H1 (cell line): Measurements from ENCODE around the gene SENP1. TPM values are rescaled to one million over a fixed set of nuclear protein-coding genes. Genes with fewer than 3 reads are reported as not detected.

Experiments
- CTCF ChIA-PET: fragments of 300-600 bp; sonication (Branson Sonifier 250); formaldehyde crosslinking; loops from one replicate; lab custom pipeline; 2021; ENCODE audit not compliant: partially characterized antibody; lab: Charles Lee
- POLR2A ChIA-PET: fragments of 300-600 bp; sonication (Branson Sonifier 250); formaldehyde crosslinking; loops from one replicate; lab custom pipeline; 2021; ENCODE audit warnings: inconsistent platforms; ENCODE audit not compliant: partially characterized antibody; lab: Charles Lee
- DNase-seq, 2 experiments: peaks; one replicate each; pipeline versions ENCODE4 v3.0.0 to v3.0.0-alpha.2; 2010 to 2022; ENCODE audit warnings: low spot score in 2 of 2, low read depth in 1 of 2, mixed read lengths in 1 of 2
- FAIRE-seq: peaks from 2 replicates; lab custom pipeline; 2011; peaks lifted over from hg19 to GRCh38; lab: Jason Lieb, UNC
- H2AFZ ChIP-seq: 2 replicates; pipeline ENCODE4 v1.8.1; 2012; ENCODE audit warnings: low read length, inconsistent platforms
- H2AK5ac ChIP-seq: 2 replicates; pipeline ENCODE4 v1.6.1; 2013; ENCODE audit warnings: low read depth, low read length
- H2BK120ac ChIP-seq: replicated peaks from 2 replicates; pipeline ENCODE3; 2013; ENCODE audit warnings: low read depth, low read length, inconsistent platforms
- H2BK12ac ChIP-seq: 2 replicates; pipeline ENCODE4 v1.6.1; 2013; ENCODE audit warnings: low read depth, low read length
- H2BK15ac ChIP-seq: 2 replicates; pipeline ENCODE4 v1.6.1; 2013; ENCODE audit warnings: low read length
- H2BK20ac ChIP-seq: 2 replicates; pipeline ENCODE4 v1.6.1; 2013; ENCODE audit warnings: low read length
- H2BK5ac ChIP-seq: 2 replicates; pipeline ENCODE4 v1.6.1; 2013; ENCODE audit warnings: low read depth, low read length
- H3K14ac ChIP-seq: 2 replicates; pipeline ENCODE4 v1.6.1; 2013; ENCODE audit warnings: inconsistent platforms; ENCODE audit not compliant: insufficient read length
- H3K18ac ChIP-seq: 2 replicates; pipeline ENCODE4 v1.6.1; 2013; ENCODE audit warnings: low read length; ENCODE audit errors: extremely low read depth
- H3K23ac ChIP-seq: 2 replicates; pipeline ENCODE4 v1.6.1; 2013; ENCODE audit warnings: inconsistent platforms; ENCODE audit not compliant: insufficient read length
- H3K23me2 ChIP-seq: 2 replicates; pipeline ENCODE4 v1.6.1; 2013; ENCODE audit warnings: low read depth, low read length
- H3K27ac ChIP-seq: 2 replicates; pipeline ENCODE4 v1.6.1; 2011; ENCODE audit warnings: low read depth, low read length, inconsistent platforms
- H3K27me3 ChIP-seq, 4 experiments: replicated peaks in 1 of 4; 1 replicate in 1 of 4; 2 replicates in 3 of 4; pipeline versions ENCODE4 v1.6.1 to v1.8.1; 2011 to 2013; ENCODE audit warnings: low read length in 3 of 4, mild to moderate bottlenecking in 3 of 4, inconsistent platforms in 2 of 4, mixed read lengths in 2 of 4, moderate library complexity in 1 of 4; ENCODE audit not compliant: control insufficient read depth in 3 of 4, insufficient read depth in 3 of 4; ENCODE audit errors: extremely low read depth in 1 of 4
- H3K36me3 ChIP-seq, 4 experiments: 2 replicates each; pipeline versions ENCODE4 v1.6.1 to v1.8.1; 2011 to 2013; ENCODE audit warnings: mild to moderate bottlenecking in 4 of 4, low read length in 3 of 4, moderate library complexity in 2 of 4, control low read depth in 1 of 4, inconsistent platforms in 1 of 4; ENCODE audit not compliant: insufficient read depth in 4 of 4, control insufficient read depth in 2 of 4
- H3K4ac ChIP-seq: replicated peaks from 2 replicates; pipeline ENCODE3; 2013; ENCODE audit warnings: low read length, low read depth, mixed read lengths, inconsistent platforms; ENCODE audit not compliant: insufficient read length
- H3K4me1 ChIP-seq, 4 experiments: replicated peaks in 1 of 4; 1 replicate in 1 of 4; 2 replicates in 3 of 4; pipeline versions ENCODE4 v1.6.1 to v1.8.1; 2011 to 2013; ENCODE audit warnings: low read length in 3 of 4, inconsistent platforms in 2 of 4, mixed read lengths in 1 of 4; ENCODE audit not compliant: insufficient read depth in 4 of 4, control insufficient read depth in 3 of 4
- H3K4me2 ChIP-seq, 2 experiments: 2 replicates each; pipeline versions ENCODE4 v1.6.1 to v1.8.1; 2011 to 2013; ENCODE audit warnings: low read depth in 2 of 2, low read length in 2 of 2, control low read depth in 1 of 2, inconsistent platforms in 1 of 2, mild to moderate bottlenecking in 1 of 2; ENCODE audit not compliant: insufficient read depth in 1 of 2
- H3K4me3 ChIP-seq, 4 experiments: fragments of 200-600, 300-600 bp in 1 of 4; sonication (generic), shearing (Covaris generic), sonication (Bioruptor Twin) in 1 of 4; 2 replicates each; pipeline versions ENCODE4 v1.5.1 to v1.8.1; 2011 to 2016; ENCODE audit warnings: low read length in 4 of 4, low read depth in 3 of 4, control low read depth in 2 of 4, inconsistent platforms in 2 of 4, mild to moderate bottlenecking in 2 of 4, mixed read lengths in 1 of 4, moderate library complexity in 1 of 4; ENCODE audit not compliant: insufficient read depth in 2 of 4; ENCODE audit errors: extremely low read depth in 1 of 4
- H3K56ac ChIP-seq: replicated peaks from 2 replicates; pipeline ENCODE3; 2013; ENCODE audit warnings: low read depth, mild to moderate bottlenecking, mixed read lengths, low read length, inconsistent platforms; ENCODE audit not compliant: insufficient read length
- H3K79me1 ChIP-seq: 2 replicates; pipeline ENCODE4 v1.6.1; 2013; ENCODE audit warnings: low read depth, low read length, control low read depth
- H3K79me2 ChIP-seq, 2 experiments: 2 replicates each; pipeline versions ENCODE4 v1.6.1 to v1.8.1; 2012 to 2013; ENCODE audit warnings: low read length in 2 of 2, mild to moderate bottlenecking in 2 of 2, inconsistent platforms in 1 of 2; ENCODE audit not compliant: insufficient read depth in 2 of 2, control insufficient read depth in 1 of 2
- H3K9ac ChIP-seq, 4 experiments: replicated peaks in 1 of 4; 1 replicate in 1 of 4; 2 replicates in 3 of 4; pipeline versions ENCODE4 v1.6.1 to v1.8.1; 2011 to 2013; ENCODE audit warnings: low read depth in 3 of 4, low read length in 3 of 4, control low read depth in 2 of 4, mild to moderate bottlenecking in 2 of 4, moderate library complexity in 2 of 4, inconsistent platforms in 1 of 4; ENCODE audit errors: extremely low read depth in 1 of 4
- H3K9me3 ChIP-seq, 2 experiments: 2 replicates each; pipeline versions ENCODE4 v1.6.1 to v1.8.1; 2012 to 2013; ENCODE audit warnings: mild to moderate bottlenecking in 2 of 2, moderate library complexity in 2 of 2, control low read depth in 1 of 2, inconsistent platforms in 1 of 2, low read depth in 1 of 2, low read length in 1 of 2, mixed read lengths in 1 of 2; ENCODE audit not compliant: insufficient read depth in 2 of 2
- H4K20me1 ChIP-seq, 2 experiments: replicated peaks in 1 of 2; 2 replicates each; pipeline versions ENCODE3 to v1.8.1; 2011 to 2013; ENCODE audit warnings: inconsistent platforms in 2 of 2, low read length in 2 of 2, mild to moderate bottlenecking in 1 of 2; ENCODE audit not compliant: insufficient read depth in 2 of 2, control insufficient read depth in 1 of 2
- H4K5ac ChIP-seq: 2 replicates; pipeline ENCODE4 v1.6.1; 2013; ENCODE audit warnings: low read length, low read depth, mixed read lengths, inconsistent platforms; ENCODE audit not compliant: insufficient read length
- H4K8ac ChIP-seq: 2 replicates; pipeline ENCODE4 v1.8.0; 2013; ENCODE audit warnings: mild to moderate bottlenecking, moderate library complexity, low read length, inconsistent platforms; ENCODE audit not compliant: insufficient read depth; ENCODE audit errors: extremely low read depth
- H4K91ac ChIP-seq: replicated peaks from 2 replicates; pipeline ENCODE3; 2013; ENCODE audit warnings: low read length, mixed read lengths, inconsistent platforms; ENCODE audit not compliant: insufficient read length
- ASH2L ChIP-seq: fragments of 200-600, 300-600 bp; sonication (generic); IDR thresholded peaks from one replicate; pipeline ENCODE4 v1.7.1; 2017; ENCODE audit warnings: low read length
- BCL11A ChIP-seq, 2 experiments: IDR thresholded peaks; one replicate each; pipeline ENCODE4 v1.6.1; 2011; ENCODE audit warnings: low read depth in 2 of 2, low read length in 2 of 2, mild to moderate bottlenecking in 2 of 2
- CHD1 ChIP-seq: IDR thresholded peaks from 2 replicates; pipeline ENCODE4 v1.6.1; 2012; ENCODE audit warnings: low read depth, low read length, improper control_type of control experiment
- JUN ChIP-seq: IDR thresholded peaks from 2 replicates; pipeline ENCODE4 v1.6.1; 2011; ENCODE audit warnings: low read depth, mild to moderate bottlenecking, improper control_type of control experiment, low read length
- SAP30 ChIP-seq: fragments of 300-600 bp; sonication (generic); IDR thresholded peaks from 2 replicates; pipeline ENCODE4 v1.7.1; 2012; ENCODE audit warnings: low read length, moderate library complexity, mild to moderate bottlenecking, inconsistent platforms; ENCODE audit not compliant: insufficient read depth, insufficient replicate concordance
- SIX5 ChIP-seq: IDR thresholded peaks from 2 replicates; pipeline ENCODE4 v1.6.1; 2011; ENCODE audit warnings: mild to moderate bottlenecking, low read depth, low read length
- WGBS, 2 experiments: shearing (Covaris generic) in 1 of 2; methylation state at CpG; one replicate each; pipeline versions ENCODE4 v1.1.6 to v1.1.7; 2013 to 2015; ENCODE audit warnings: low lambda C conversion rate in 2 of 2, mixed read lengths in 2 of 2, inconsistent platforms in 1 of 2, low coverage in 1 of 2, missing lambda C conversion rate in 1 of 2; ENCODE audit not compliant: insufficient replicate concordance in 2 of 2, insufficient coverage in 1 of 2, insufficient read length in 1 of 2; ENCODE audit errors: extremely low coverage in 1 of 2, missing lambda C conversion rate in 1 of 2; 5-methylcytosine and 5-hydroxymethylcytosine counted together
- polyA plus RNA-seq, 7 experiments: library from polyadenylated mRNA; depleted of rRNA in 3 of 7; stranded (reverse) in 5 of 7; unstranded in 2 of 7; fragments of >200 nt in 5 of 7; fragments of 200-250 nt in 2 of 7; gene quantifications; 1 replicate in 5 of 7; 2 replicates in 1 of 7; 4 replicates in 1 of 7; pipeline versions ENCODE4 v1.2.1 to v1.2.3, GENCODE V29; 2011 to 2013; ENCODE audit warnings: missing spikeins in 2 of 7, mixed read lengths in 2 of 7
- total RNA-seq: library from RNA; stranded (reverse); fragmentation: NEBNext Ultra II Directional; extraction: Animal tissue kit (Norgen Biotek cat#: 25700); gene quantifications from 2 replicates; pipeline ENCODE4 v1.2.1, GENCODE V29; 2021
- TF ChIP-seq, protein P1 (sequence below): IDR thresholded peaks from 2 replicates; pipeline ENCODE4 v1.6.1; 2012; ENCODE audit warnings: inconsistent platforms

Gene SENP1
- total and polyA plus RNA-seq, 2 of the 8 experiments (the other 6 are each of a cell fraction or from before 2014, with no cell fraction given), result 14.2 to 31.5 TPM

- H2AK5ac ChIP-seq, result no peak overlapping the region
- no peaks in the 10 kb centered on the region for H3K4me1 ChIP-seq
- H3K56ac ChIP-seq, result no peak overlapping the region
- H3K14ac ChIP-seq, result no peak overlapping the region
- H3K36me3 ChIP-seq, result peaks cover 0 to 34% (median 12%) of the 10 kb centered on the region in 4 experiments; a peak in 6 of 8 replicates
- H2BK15ac ChIP-seq, result no peak overlapping the region
- peaks cover 0 to 1% of the 10 kb centered on the region in 2 experiments for H4K20me1 ChIP-seq
- no peak overlapping the region for H2BK20ac ChIP-seq
- CTCF ChIA-PET, result interaction anchor here (0.9 to 2.1 kb wide), 2 partner anchors 8 to 107 kb away, joined by 3 to 10 read pairs; partner anchors contain the start of gene TMEM106C
- H3K23me2 ChIP-seq, result no peaks in the 10 kb centered on the region
- H2BK120ac ChIP-seq, result no peak overlapping the region
- H3K4ac ChIP-seq, result no peak overlapping the region
- no peak overlapping the region for H3K4me3 ChIP-seq
- H3K79me2 ChIP-seq, result no peaks in the 10 kb centered on the region
- H4K91ac ChIP-seq, result no peak overlapping the region
- DNase-seq, result no peak
- H3K9ac ChIP-seq, result no peak overlapping the region
- no peak overlapping the region for H3K18ac ChIP-seq
- no peak overlapping the region for H2BK12ac ChIP-seq
- H3K27ac ChIP-seq, result no peak overlapping the region
- H3K4me2 ChIP-seq, result no peak overlapping the region
- no peak overlapping the region for H2BK5ac ChIP-seq
- H4K5ac ChIP-seq, result no peak overlapping the region
- 86% methylated on average over 1 of the region's 1 CpG; no CpG with 5 or more reads in 1 of the 2 experiments for WGBS, 2 experiments
- no peaks in the 10 kb centered on the region for H3K9me3 ChIP-seq
- H3K23ac ChIP-seq, result no peak overlapping the region
- TF ChIP-seq, protein P1, sequence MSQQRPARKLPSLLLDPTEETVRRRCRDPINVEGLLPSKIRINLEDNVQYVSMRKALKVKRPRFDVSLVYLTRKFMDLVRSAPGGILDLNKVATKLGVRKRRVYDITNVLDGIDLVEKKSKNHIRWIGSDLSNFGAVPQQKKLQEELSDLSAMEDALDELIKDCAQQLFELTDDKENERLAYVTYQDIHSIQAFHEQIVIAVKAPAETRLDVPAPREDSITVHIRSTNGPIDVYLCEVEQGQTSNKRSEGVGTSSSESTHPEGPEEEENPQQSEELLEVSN, result no peak
- no peak for TF ChIP-seq SAP30
- TF ChIP-seq BCL11A (IDR thresholded peaks at IDR 0.05; ENCODE audit: low read depth in 2 of 2, low read length in 2 of 2), result no peak
- TF ChIP-seq ASH2L, result no peak
- TF ChIP-seq CHD1, result no peak
- TF ChIP-seq JUN, result no peak
- TF ChIP-seq SIX5, result no peak
- TF ChIP-seq, all 59 proteins: peak for 0
- POLR2A ChIA-PET, result no interaction called here
- H3K79me1 ChIP-seq, result no peaks in the 10 kb centered on the region; the same call in 1 of the 2 replicates
- no peak overlapping the region for H4K8ac ChIP-seq
- H3K27me3 ChIP-seq, result peaks cover 0 to 1% (median 0%) of the 10 kb centered on the region in 4 experiments; a peak in 1 of 7 replicates
- H2AFZ ChIP-seq, result no peak overlapping the region
- no peak for FAIRE-seq
These were observed 35.8 kb downstream of the SENP1 start for GRCh38 chr12:48070033-48070432.
